ENCODE data around the gene BRF1. TPM values are rescaled to one million over a fixed set of nuclear protein-coding genes. Genes with fewer than 3 reads are reported as not detected.
A peak's percentile ranks its signal among the peaks of the same experiment; 100 is the strongest.

The BRF1 gene
- total RNA-seq, 1 donor from 2014 or later, result 16.9 TPM

- no peak overlapping the region for H3K27ac Mint-ChIP-seq
- Histone ChIP-seq H3K79me2 (ENCODE audit: low read depth) (peaks cover 23% of the 10 kb centered on the region), H4K20me1 (ENCODE audit: low read depth) (peaks cover 28% of the 10 kb centered on the region), H3K4me3 (no peak overlapping the region), H2AFZ (replicated peaks) (no peak overlapping the region), H3K9ac (no peak overlapping the region), H3K36me3 (no peaks in the 10 kb centered on the region), H3K4me1 (no peaks in the 10 kb centered on the region), H3K4me2 (no peak overlapping the region), H3F3A (ENCODE audit: low read depth) (peaks cover 20% of the 10 kb centered on the region), H3K27ac (no peak overlapping the region), H3K9me3 (ENCODE audit: low read depth) (no peaks in the 10 kb centered on the region), H3K27me3 (peaks cover 31% of the 10 kb centered on the region)
- H3K4me1 Mint-ChIP-seq, result peaks cover 26% of the 10 kb centered on the region
- no peak for DNase-seq (ENCODE audit: low spot score)
- H3K36me3 Mint-ChIP-seq, result no peaks in the 10 kb centered on the region
- no peak for TF ChIP-seq EZH2phosphoT487 (IDR thresholded peaks at IDR 0.05)
- no peak for TF ChIP-seq CTCF (IDR thresholded peaks at IDR 0.05)
- TF ChIP-seq EZH2 (IDR thresholded peaks at IDR 0.05), result no peak
- peak overlapping the region; percentile 92 for H3K4me3 Mint-ChIP-seq
- peaks cover 5% of the 10 kb centered on the region for H3K27me3 Mint-ChIP-seq (ENCODE audit: insufficient read depth, low read depth)
- no peaks in the 10 kb centered on the region for H3K9me3 Mint-ChIP-seq
Measured at GRCh38 chr14:105312973-105313372, 12.2 kb upstream of the BRF1 start.

GRCh38 chr14:105311838-105312237, 11.0 kb upstream of the BRF1 start:
- peaks cover 17% of the 10 kb centered on the region for H4K20me1 ChIP-seq (ENCODE audit: low read depth)
- H3F3A ChIP-seq (ENCODE audit: low read depth), result peaks cover 20% of the 10 kb centered on the region
- H3K27ac ChIP-seq, result no peak overlapping the region
- no peaks in the 10 kb centered on the region for H3K36me3 ChIP-seq
- H3K27me3 ChIP-seq, result peaks cover 31% of the 10 kb centered on the region
- no peak overlapping the region for H3K27ac Mint-ChIP-seq
- no peak overlapping the region for H3K4me3 ChIP-seq
- H3K4me3 Mint-ChIP-seq, result no peak overlapping the region
- peak; percentile 56 for DNase-seq (ENCODE audit: low spot score)
- H3K9me3 ChIP-seq (ENCODE audit: low read depth), result no peaks in the 10 kb centered on the region
- H3K79me2 ChIP-seq (ENCODE audit: low read depth), result peaks cover 14% of the 10 kb centered on the region
- no peaks in the 10 kb centered on the region for H3K4me1 ChIP-seq
- H3K27me3 Mint-ChIP-seq (ENCODE audit: insufficient read depth, low read depth), result peaks cover 7% of the 10 kb centered on the region
- no peaks in the 10 kb centered on the region for H3K9me3 Mint-ChIP-seq
- no peak overlapping the region for H3K4me2 ChIP-seq
- H3K9ac ChIP-seq, result no peak overlapping the region
- H3K4me1 Mint-ChIP-seq, result peaks cover 22% of the 10 kb centered on the region
- TF ChIP-seq CTCF (IDR thresholded peaks at IDR 0.05), result no peak
- no peak for TF ChIP-seq EZH2phosphoT487 (IDR thresholded peaks at IDR 0.05)
- TF ChIP-seq EZH2 (IDR thresholded peaks at IDR 0.05), result no peak
- H3K36me3 Mint-ChIP-seq, result no peaks in the 10 kb centered on the region
- H2AFZ ChIP-seq (replicated peaks), result no peak overlapping the region

GRCh38 chr14:105309371-105309770, 8.6 kb upstream of the BRF1 start:
- Histone ChIP-seq H3K4me3 (no peak overlapping the region), H3K36me3 (no peaks in the 10 kb centered on the region), H3K4me1 (no peaks in the 10 kb centered on the region), H3K27me3 (peaks cover 15% of the 10 kb centered on the region), H3K4me2 (no peak overlapping the region), H3K79me2 (ENCODE audit: low read depth) (no peaks in the 10 kb centered on the region), H3K9me3 (ENCODE audit: low read depth) (no peaks in the 10 kb centered on the region), H3F3A (ENCODE audit: low read depth) (peaks cover 12% of the 10 kb centered on the region), H3K9ac (no peak overlapping the region), H3K27ac (no peak overlapping the region), H2AFZ (replicated peaks) (no peak overlapping the region), H4K20me1 (ENCODE audit: low read depth) (no peaks in the 10 kb centered on the region)
- Mint-ChIP-seq H3K4me3 (no peak overlapping the region), H3K27ac (no peak overlapping the region), H3K9me3 (no peaks in the 10 kb centered on the region), H3K4me1 (peaks cover 11% of the 10 kb centered on the region), H3K27me3 (ENCODE audit: insufficient read depth, low read depth) (peaks cover 4% of the 10 kb centered on the region), H3K36me3 (no peaks in the 10 kb centered on the region)
- no peak for DNase-seq (ENCODE audit: low spot score)
- TF ChIP-seq EZH2phosphoT487 (IDR thresholded peaks at IDR 0.05) (no peak), EZH2 (IDR thresholded peaks at IDR 0.05) (no peak), CTCF (IDR thresholded peaks at IDR 0.05) (no peak)
